Measurements from ENCODE around the gene ACSF2.

ACSF2 gene

GRCh38 chr17:50425682-50426471 lies at the start of gene ACSF2:
Gene ACSF2, plus strand, starts transcription at chr17:50426218. Its CDS starts 44 bp downstream, at chr17:50426262.
- H3K4me3 ChIP-seq (ENCODE audit: low read depth, low read length): peak within 1 kb of the TSS; percentile 71
- DNase-seq (ENCODE audit: low read depth): peak; percentile 41
- TF ChIP-seq CTCF (conservative IDR thresholded peaks at IDR 0.05; ENCODE audit: low read depth, low read length): no peak

GRCh38 chr17:50379351-50380132 lies 46.5 kb upstream of the ACSF2 start:
- no peak for DNase-seq (ENCODE audit: low read depth)
- TF ChIP-seq CTCF (conservative IDR thresholded peaks at IDR 0.05; ENCODE audit: low read depth, low read length): no peak
- no peak overlapping the region for H3K4me3 ChIP-seq (ENCODE audit: low read depth, low read length)

- peak; percentile 35 for TF ChIP-seq CTCF (conservative IDR thresholded peaks at IDR 0.05; ENCODE audit: low read depth, low read length)
- no peak for DNase-seq (ENCODE audit: low read depth)
- H3K4me3 ChIP-seq (ENCODE audit: low read depth, low read length): no peak overlapping the region
These were observed 45.4 kb upstream of the ACSF2 start for GRCh38 chr17:50380369-50381259.

- no peak for TF ChIP-seq CTCF (conservative IDR thresholded peaks at IDR 0.05; ENCODE audit: low read depth, low read length)
- DNase-seq (ENCODE audit: low read depth): no peak
These were observed 44.7 kb upstream of the ACSF2 start for GRCh38 chr17:50381260-50381815.

GRCh38 chr17:50381920-50382319 lies 44.1 kb upstream of the ACSF2 start:
- DNase-seq (ENCODE audit: low read depth): peak; percentile 33
- no peak overlapping the region for H3K4me3 ChIP-seq (ENCODE audit: low read depth, low read length)
- TF ChIP-seq CTCF (conservative IDR thresholded peaks at IDR 0.05; ENCODE audit: low read depth, low read length): no peak

More at GRCh38 chr17:50381260-50381815, 44.7 kb upstream of the ACSF2 start:
- H3K4me3 ChIP-seq (ENCODE audit: low read depth, low read length): no peak overlapping the region

- H3K4me3 ChIP-seq (ENCODE audit: low read depth, low read length): no peak overlapping the region
- TF ChIP-seq CTCF (conservative IDR thresholded peaks at IDR 0.05; ENCODE audit: low read depth, low read length): no peak
- DNase-seq (ENCODE audit: low read depth): no peak
These were observed 43.1 kb upstream of the ACSF2 start for GRCh38 chr17:50382931-50383330.
